HG03135 (cell line): ENCODE measurements around the gene SOWAHA.
A peak's percentile ranks its signal among the peaks of the same experiment; 100 is the strongest.
"Not testable (repeated sequence)": the region's sequence is repeated elsewhere in the genome, so short reads cannot be mapped to it uniquely, and the experiment has no call there.

Experiments
- ATAC-seq: cut with Tn5 transposase; IDR thresholded peaks from one replicate; pipeline ENCODE4 v1.9.1; 2021; ENCODE audit warnings: mild to moderate bottlenecking, moderate library complexity; ENCODE audit not compliant: unreplicated experiment

The SOWAHA gene

DNA sequence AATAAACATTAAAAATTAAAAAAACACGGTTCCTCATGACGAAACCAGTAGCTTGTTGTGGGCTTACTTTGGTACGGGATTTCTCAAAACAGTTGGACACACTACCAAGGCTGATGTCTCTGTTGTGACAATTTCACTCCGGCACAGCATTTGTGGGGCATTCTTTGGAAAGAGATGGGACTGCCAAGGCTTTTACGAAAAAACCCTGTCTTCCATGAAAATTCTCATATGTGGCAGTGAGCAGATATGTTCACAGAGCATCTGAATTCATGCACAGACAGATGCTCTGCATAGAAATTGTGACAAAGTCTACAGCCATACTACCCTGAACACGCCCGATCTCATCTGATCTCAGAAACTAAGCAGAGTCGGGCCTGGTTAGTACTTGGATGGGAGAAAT, 35.2 kb downstream of the SOWAHA start:
- no peak for ATAC-seq

DNA sequence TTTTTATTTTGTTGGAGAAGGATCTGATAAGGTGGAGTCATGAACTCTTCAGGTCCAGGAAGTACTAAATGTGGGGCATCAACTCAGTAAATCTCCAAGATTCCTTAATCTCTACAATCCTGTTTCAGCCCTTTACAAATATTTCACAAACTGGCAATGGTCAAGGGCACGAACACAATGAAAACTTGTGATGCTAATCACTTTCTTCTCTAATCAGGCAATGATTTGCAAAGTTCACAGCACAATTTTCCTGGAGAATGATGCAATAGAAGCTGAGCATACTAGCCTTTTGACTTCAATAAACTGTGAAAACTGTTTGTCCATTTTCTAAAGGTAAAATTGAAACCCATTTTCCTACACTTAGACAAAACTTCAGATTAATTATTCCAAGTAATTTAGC, 36.2 kb downstream of the SOWAHA start:
- ATAC-seq, result no peak

DNA sequence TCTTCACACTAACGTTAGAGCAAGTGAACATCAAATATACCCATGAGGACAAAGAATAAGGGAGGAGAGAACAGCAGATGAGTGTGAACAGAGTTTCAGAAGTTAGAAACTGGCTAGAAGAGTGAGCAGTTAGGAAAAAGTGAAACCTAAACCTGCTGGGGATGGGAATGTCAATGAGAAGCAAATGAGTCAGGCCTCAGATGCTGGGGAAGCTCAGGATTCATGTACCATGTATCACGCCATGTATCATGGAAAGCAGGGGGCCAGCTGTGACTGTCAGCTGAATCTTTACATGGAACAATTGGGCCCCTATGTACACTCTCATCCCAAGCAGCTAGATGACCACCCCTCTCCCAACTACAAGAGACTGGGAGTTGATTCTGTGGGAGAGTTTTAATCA, 37.0 kb downstream of the SOWAHA start:
- ATAC-seq, result no peak

DNA sequence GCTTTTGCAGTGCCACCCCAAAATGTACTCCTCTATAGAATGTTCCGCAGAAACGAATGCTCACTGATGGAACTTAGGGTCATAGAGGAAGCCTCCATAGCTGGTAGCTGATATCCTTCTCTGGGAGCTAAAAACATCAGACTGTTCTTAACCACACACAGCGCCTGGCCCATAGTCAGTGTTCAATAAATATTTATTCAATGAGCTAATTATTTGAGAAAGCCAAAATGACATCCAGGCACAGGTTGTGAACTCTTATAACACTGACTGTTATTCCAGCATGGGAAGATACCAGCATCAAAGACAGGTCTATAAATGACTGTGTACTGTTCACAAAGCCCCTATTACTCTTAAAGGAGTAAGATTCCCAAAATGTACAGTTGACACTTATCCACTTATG, 40.2 kb downstream of the SOWAHA start:
- no peak for ATAC-seq

DNA sequence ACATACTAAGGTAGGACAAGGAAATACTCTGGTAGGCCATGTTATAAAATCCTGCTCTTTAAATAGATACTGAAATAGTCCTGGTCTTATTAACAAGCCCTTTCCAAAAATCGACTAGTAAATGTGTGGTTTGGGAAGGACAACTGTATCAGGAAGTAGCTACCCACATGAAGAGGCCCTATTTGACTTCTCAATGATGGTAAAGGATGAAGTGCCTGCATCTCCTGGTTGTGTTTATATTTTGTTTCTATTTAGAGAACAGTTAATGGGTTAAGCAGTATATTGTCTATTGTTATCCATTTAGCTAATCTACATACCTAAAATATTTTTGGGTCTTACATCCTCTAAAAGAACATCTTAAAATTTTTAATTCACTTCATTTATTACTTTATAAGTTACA, 40.7 kb downstream of the SOWAHA start:
- ATAC-seq, result no peak

DNA sequence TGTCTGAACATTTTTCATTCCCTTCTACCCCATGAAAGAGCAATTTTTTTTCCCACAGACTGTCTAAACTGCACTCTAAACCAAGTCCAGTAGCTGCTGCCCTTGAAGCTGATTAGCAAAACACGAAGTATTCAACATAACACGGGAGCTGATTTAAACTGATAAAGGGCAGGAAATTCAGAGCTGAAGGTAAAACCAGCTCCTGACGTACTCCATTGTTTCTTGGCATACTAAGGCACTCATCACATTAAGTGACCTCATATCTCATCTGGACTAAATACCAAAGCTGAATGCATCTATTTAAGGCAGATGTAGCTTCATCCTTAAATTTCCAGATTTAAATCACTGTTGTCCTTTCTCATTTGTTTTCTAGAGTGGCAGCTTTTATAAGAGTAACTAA, 41.2 kb downstream of the SOWAHA start:
- ATAC-seq, result no peak

DNA sequence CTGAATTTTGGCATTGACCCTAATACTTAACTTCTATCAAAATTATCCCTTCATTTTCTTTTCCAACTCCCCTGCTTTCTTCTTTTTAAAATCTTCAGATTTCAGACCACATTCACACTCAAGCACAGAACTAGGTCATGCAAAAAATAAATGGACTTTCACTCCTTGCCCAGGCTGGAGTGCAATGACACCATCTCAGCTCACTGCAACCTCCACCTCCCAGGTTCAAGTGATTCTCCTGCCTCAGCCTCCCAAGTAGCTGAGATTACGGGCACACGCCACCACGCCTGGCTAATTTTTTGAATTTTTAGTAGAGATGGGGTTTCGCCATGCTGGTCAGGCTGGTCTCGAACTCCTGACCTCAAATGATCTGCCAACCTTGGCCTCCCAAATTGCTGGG, 41.9 kb downstream of the SOWAHA start:
- ATAC-seq, result not testable (repeated sequence)

DNA sequence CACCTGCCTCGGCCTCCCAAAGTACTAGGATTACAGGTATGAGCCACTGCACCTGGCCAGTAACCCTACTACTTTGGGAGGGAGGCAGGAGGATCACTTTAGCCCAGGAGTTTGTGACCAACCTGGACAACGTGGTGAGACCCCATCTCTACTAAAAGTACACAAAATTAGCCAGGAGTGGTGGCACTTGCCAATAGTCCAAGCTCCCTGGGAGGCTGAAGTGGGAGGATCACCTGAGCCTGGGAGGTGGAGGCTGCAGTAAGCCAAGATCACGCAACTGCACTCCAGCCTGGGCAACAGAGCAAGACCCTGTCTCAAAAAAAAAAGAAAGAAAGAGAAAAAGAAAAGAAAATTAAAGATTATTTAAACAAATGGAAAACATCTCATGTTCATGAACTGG, 42.9 kb downstream of the SOWAHA start:
- ATAC-seq, result no peak

DNA sequence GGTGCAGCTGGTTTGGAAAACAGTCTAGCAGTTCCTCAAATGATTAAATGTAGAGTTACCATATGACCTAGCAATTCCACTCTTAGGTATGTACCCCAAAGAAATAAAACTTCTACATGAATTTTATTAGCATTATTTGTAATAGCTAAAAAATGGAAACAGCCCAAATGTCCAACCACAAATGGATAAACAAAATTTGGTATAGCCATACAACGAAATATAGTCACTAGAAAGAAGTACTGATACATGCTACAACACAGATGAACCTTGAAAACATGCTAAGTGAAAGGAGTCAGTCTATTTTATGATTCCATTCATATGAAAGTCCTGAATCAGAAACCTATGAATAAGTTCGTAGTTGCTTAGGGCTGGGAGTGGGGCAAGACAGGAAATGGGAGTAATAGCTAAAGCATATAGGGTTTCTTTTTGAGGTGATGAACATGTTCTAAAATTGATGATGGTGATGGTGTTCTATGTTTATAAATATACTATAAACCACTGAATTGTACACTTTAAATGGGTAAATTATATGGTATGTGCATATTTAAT, 46.9 kb downstream of the SOWAHA start:
- no peak for ATAC-seq

DNA sequence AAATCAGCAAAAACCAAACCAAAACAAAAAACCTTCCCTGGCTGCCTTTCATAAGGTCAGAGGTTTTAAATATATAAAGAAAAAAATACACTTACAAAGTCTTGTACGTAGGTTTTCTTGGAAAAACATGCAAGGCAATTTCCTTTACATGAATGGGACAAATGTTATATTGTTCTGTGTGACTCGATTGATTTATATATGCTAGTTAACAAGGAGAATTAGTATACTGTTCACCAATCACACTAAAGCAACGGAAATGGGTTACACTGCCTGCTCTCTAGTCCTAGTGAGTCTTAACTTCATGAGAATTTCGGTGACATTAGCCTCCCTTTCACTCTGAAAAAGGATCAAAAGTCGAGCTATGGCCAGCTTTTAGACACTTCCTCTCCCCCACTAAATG, 47.6 kb downstream of the SOWAHA start:
- no peak for ATAC-seq

DNA sequence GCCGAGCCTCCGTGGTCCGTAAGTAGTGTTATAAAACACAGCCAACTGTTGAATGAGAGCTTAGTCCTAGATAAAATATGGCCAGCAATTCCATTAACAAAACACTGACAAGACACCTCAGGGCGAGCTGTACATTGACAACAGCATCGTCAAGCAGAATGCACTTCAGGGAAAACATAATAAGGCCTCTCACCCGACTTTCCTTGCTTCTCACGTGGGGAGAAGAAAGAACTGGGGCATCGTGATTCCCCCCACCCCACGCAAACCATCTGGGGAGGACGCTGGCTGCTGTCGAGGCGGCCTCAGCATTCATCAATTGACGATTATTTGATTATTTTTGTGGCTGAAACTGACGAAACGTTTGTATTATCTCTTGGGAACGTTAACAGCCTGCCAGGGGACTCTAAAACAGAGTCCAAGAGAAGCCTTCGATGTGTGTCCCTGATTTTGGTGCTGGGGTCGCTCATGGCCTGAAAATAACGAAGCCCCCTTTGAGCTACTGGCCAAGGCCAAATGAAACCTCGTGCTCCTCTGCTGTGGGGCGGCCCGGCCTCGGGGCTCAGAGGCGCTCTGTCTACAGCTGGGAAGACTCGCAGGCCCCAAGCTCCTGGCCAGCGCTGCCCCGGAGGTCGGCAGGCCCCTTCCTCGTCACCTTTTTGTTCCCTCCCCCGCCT, 52.7 kb downstream of the SOWAHA start:
- ATAC-seq, result peak; percentile 26
